ENCODE results near the gene SPINK4.

GRCh38 chr9:33250458-33250995, 10.6 kb downstream of the SPINK4 start:
- TF ChIP-seq CTCF (IDR thresholded peaks at IDR 0.05) (no peak), POLR2A (IDR thresholded peaks at IDR 0.05) (no peak)
